K562 (cell line): ENCODE measurements around the gene ZNF90. TPM values are rescaled to one million over a fixed set of nuclear protein-coding genes. Genes with fewer than 3 reads are reported as not detected.

ENCODE experiments used
- CREB3L1 ChIP-seq: fragments of 450-650 bp; IDR thresholded peaks from 2 replicates; pipeline ENCODE4 v1.6.1; 2014; ENCODE audit warnings: low read depth, mild to moderate bottlenecking, moderate library complexity, borderline replicate concordance
- CREM ChIP-seq: IDR thresholded peaks from 2 replicates; pipeline ENCODE4 v1.6.1; 2014; ENCODE audit warnings: antibody characterized with exemption, low read depth
- DDX20 ChIP-seq: fragments of 450-650 bp; IDR thresholded peaks from 2 replicates; pipeline ENCODE4 v1.6.1; 2016; ENCODE audit warnings: missing genetic modification characterization, low read depth, mild to moderate bottlenecking, missing compliant biosample characterization, moderate library complexity
- FOXK2 ChIP-seq, 2 experiments: fragments of 450-650 bp; IDR thresholded peaks in 1 of 2; conservative IDR thresholded peaks in 1 of 2; 2 replicates each; pipeline ENCODE4 v1.6.1; 2016; ENCODE audit warnings: low read depth in 2 of 2, mild to moderate bottlenecking in 1 of 2
- KAT8 ChIP-seq: fragments of 450-650 bp; IDR thresholded peaks from 2 replicates; pipeline ENCODE4 v1.6.1; 2016; ENCODE audit warnings: low read depth, mild to moderate bottlenecking
- KLF10 ChIP-seq: fragments of 250-450 bp; sonication (Bioruptor Pico); IDR thresholded peaks from 2 replicates; pipeline ENCODE4 v1.6.1; 2021; ENCODE audit warnings: matching md5 sums
- PTTG1 ChIP-seq: fragments of 450-650 bp; IDR thresholded peaks from 2 replicates; pipeline ENCODE4 v1.6.1; 2016; ENCODE audit warnings: low read depth, mild to moderate bottlenecking, missing genetic modification characterization, missing compliant biosample characterization
- SNAPC5 ChIP-seq: fragments of 250-450 bp; sonication (Bioruptor Pico); IDR thresholded peaks from 2 replicates; pipeline ENCODE4 v1.8.0; 2021; ENCODE audit warnings: moderate library complexity, mild to moderate bottlenecking, inconsistent platforms
- TRIM28 ChIP-seq: fragments of 450-650 bp; IDR thresholded peaks from 2 replicates; pipeline ENCODE4 v1.6.1; 2017
- XRCC4 ChIP-seq: IDR thresholded peaks from one replicate; pipeline ENCODE4 v1.6.1; 2011; ENCODE audit not compliant: insufficient read depth, insufficient read length; ENCODE audit errors: extremely low read depth
- ZHX1 ChIP-seq: fragments of 150-350 bp; conservative IDR thresholded peaks from 2 replicates; pipeline ENCODE4 v1.6.1; 2014; ENCODE audit warnings: low read length
- ZNF184 ChIP-seq: sonication (generic); formaldehyde crosslinking; IDR thresholded peaks from 2 replicates; pipeline ENCODE4 v1.5.0; 2020; ENCODE audit warnings: missing genetic modification reagents
- ZNF609 ChIP-seq: sonication (generic); formaldehyde crosslinking; IDR thresholded peaks from 2 replicates; pipeline ENCODE4 v1.8.1; 2023; ENCODE audit warnings: missing genetic modification reagents, mild to moderate bottlenecking, borderline replicate concordance
- polyA plus RNA-seq, 8 experiments: library from polyadenylated mRNA; depleted of rRNA in 4 of 8; stranded (reverse) in 5 of 8; unstranded in 3 of 8; fragments of >200 nt; fragmentation: Nextera tagmentation in 2 of 8; fragmentation: Illumina TruSeq in 1 of 8; extraction: Ambion mirVana in 2 of 8; extraction: Trizol in 1 of 8; gene quantifications; 2 replicates each; pipeline versions ENCODE4 v1.2.1 to v1.2.3, GENCODE V29; 2011 to 2014; ENCODE audit warnings: inconsistent platforms in 1 of 8, missing spikeins in 1 of 8
- total RNA-seq, 7 experiments: library from RNA; depleted of rRNA in 6 of 7; stranded (reverse); fragments of >200 nt in 6 of 7; fragmentation: Illumina TruSeq in 2 of 7; extraction: Trizol in 2 of 7; gene quantifications; 2 replicates each; pipeline versions ENCODE4 v1.2.1 to v1.2.3, GENCODE V29; 2011 to 2021; ENCODE audit warnings: low replicate concordance in 1 of 7

The ZNF90 gene
- total and polyA plus RNA-seq, 9 of the 15 experiments (the other 6 are each of a cell fraction or from before 2014, with no cell fraction given), result 0.20 to 0.89 (median 0.67) TPM; not detected in 1

DNA sequence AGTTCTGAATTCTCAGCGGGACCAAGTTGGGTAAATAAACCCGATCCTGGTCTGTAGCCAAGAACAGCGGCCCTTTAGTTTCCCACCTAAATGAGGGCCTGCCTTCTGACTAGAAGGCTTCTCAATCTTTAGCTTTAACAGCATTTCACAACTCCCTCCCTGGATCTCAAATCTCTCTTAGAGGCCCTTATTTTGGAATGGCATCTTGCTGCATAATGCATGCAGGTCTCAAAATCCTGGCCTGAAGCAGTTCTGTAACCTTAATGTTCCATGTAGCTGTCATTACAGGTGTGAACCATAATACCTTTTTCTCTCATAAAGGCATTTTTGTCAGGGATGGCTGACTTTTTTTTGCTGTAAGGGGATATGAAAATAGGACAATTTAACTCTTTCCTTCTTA lies 29.5 kb downstream of the ZNF90 start (continued):
- TF ChIP-seq ZNF609 (CRISPR knock-in tag) (no peak), PTTG1 (tag) (no peak), FOXK2 (conservative IDR thresholded peaks at IDR 0.05 in 1 of 2, IDR thresholded peaks at IDR 0.05 in 1 of 2; ENCODE audit: low read depth in 2 of 2) (no peak), KLF10 (CRISPR knock-in tag) (no peak), XRCC4 (no peak), CREM (no peak), KAT8 (no peak), DDX20 (no peak), SNAPC5 (CRISPR knock-in tag) (no peak), CREB3L1 (no peak), TRIM28 (no peak), ZNF184 (CRISPR knock-in tag) (no peak), ZHX1 (no peak)
- TF ChIP-seq, all 486 proteins: peak for 0
